ENCODE measurements around the gene WFDC12.

DNA sequence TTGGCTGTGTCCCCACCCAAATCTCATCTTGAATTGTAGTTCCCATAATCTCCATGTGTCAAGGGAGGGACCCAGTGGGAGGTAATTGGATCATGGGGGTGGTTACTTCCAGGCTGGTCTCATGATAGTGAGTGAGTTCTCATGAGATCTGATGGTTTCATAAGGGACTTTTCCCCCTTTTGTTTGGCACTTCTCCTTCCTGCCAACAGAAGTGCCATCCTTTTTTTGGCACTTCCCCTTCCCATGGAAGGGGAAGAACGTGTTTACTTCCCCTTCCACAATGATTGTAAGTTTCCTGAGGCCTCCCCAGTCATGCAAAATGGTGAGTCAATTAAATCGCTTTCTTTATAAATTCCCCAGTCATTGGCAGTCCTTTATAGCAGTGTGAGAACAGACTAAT lies 32.4 kb upstream of the WFDC12 start:
- TF ChIP-seq, protein P1, sequence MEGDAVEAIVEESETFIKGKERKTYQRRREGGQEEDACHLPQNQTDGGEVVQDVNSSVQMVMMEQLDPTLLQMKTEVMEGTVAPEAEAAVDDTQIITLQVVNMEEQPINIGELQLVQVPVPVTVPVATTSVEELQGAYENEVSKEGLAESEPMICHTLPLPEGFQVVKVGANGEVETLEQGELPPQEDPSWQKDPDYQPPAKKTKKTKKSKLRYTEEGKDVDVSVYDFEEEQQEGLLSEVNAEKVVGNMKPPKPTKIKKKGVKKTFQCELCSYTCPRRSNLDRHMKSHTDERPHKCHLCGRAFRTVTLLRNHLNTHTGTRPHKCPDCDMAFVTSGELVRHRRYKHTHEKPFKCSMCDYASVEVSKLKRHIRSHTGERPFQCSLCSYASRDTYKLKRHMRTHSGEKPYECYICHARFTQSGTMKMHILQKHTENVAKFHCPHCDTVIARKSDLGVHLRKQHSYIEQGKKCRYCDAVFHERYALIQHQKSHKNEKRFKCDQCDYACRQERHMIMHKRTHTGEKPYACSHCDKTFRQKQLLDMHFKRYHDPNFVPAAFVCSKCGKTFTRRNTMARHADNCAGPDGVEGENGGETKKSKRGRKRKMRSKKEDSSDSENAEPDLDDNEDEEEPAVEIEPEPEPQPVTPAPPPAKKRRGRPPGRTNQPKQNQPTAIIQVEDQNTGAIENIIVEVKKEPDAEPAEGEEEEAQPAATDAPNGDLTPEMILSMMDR (conservative IDR thresholded peaks at IDR 0.05; ENCODE audit: low read depth, low read length), result no peak
- TF ChIP-seq EZH2phosphoT487 (IDR thresholded peaks at IDR 0.05; ENCODE audit: borderline replicate concordance, low read length), result no peak
